Fibroblast of lung (primary cell): ENCODE data around the gene PCAT6. TPM values are rescaled to one million over a fixed set of nuclear protein-coding genes. Genes with fewer than 3 reads are reported as not detected.

Experiments used
- DNase-seq, 2 donors: peaks; one replicate each; pipeline versions ENCODE4 v3.0.0 to v3.0.0-alpha.2; 2010; ENCODE audit warnings: low read depth in 2 of 2
- H2AFZ ChIP-seq: 2 replicates; pipeline ENCODE4 v1.5.1; 2012; ENCODE audit warnings: low read length, control low read depth, inconsistent platforms
- H3K27ac ChIP-seq: 2 replicates; pipeline ENCODE4 v1.5.1; 2011; ENCODE audit warnings: low read length, control low read depth; ENCODE audit not compliant: insufficient read depth
- H3K27me3 ChIP-seq: 2 replicates; pipeline ENCODE4 v1.5.1; 2011; ENCODE audit warnings: mild to moderate bottlenecking, low read length; ENCODE audit not compliant: control insufficient read depth, insufficient read depth
- H3K36me3 ChIP-seq: 2 replicates; pipeline ENCODE4 v1.5.1; 2011; ENCODE audit warnings: low read length; ENCODE audit not compliant: control insufficient read depth, insufficient read depth
- H3K4me1 ChIP-seq: 2 replicates; pipeline ENCODE4 v1.5.1; 2011; ENCODE audit warnings: low read length; ENCODE audit not compliant: control insufficient read depth, insufficient read depth; ENCODE audit errors: extremely low read depth
- H3K4me2 ChIP-seq: 2 replicates; pipeline ENCODE4 v1.5.1; 2011; ENCODE audit warnings: low read length, control low read depth; ENCODE audit not compliant: insufficient read depth; ENCODE audit errors: extremely low read depth
- H3K4me3 ChIP-seq, 4 experiments: fragments of 200-600 bp in 1 of 4; sonication (generic) in 1 of 4; replicated peaks in 1 of 4; 2 replicates each; pipeline ENCODE4 v1.5.1; 2011 to 2016; ENCODE audit warnings: low read length in 4 of 4, low read depth in 3 of 4, mild to moderate bottlenecking in 3 of 4, control low read depth in 2 of 4, inconsistent platforms in 1 of 4, mixed read lengths in 1 of 4; ENCODE audit not compliant: insufficient read depth in 1 of 4; ENCODE audit errors: control extremely low read depth in 1 of 4
- H3K79me2 ChIP-seq: 2 replicates; pipeline ENCODE4 v1.5.1; 2012; ENCODE audit warnings: mild to moderate bottlenecking, low read length, inconsistent platforms; ENCODE audit not compliant: control insufficient read depth, insufficient read depth
- H3K9ac ChIP-seq: 2 replicates; pipeline ENCODE4 v1.5.1; 2011; ENCODE audit warnings: mild to moderate bottlenecking, low read length, control low read depth; ENCODE audit not compliant: insufficient read depth
- H3K9me3 ChIP-seq: 2 replicates; pipeline ENCODE4 v1.5.1; 2012; ENCODE audit warnings: low read depth, low read length; ENCODE audit not compliant: control insufficient read depth, insufficient read depth
- H4K20me1 ChIP-seq: 2 replicates; pipeline ENCODE4 v1.5.1; 2011; ENCODE audit warnings: low read length; ENCODE audit not compliant: control insufficient read depth, insufficient read depth; ENCODE audit errors: extremely low read depth
- CTCF ChIP-seq, 2 donors: IDR thresholded peaks in 1 of 2; conservative IDR thresholded peaks in 1 of 2; 1 replicate in 1 of 2; 2 replicates in 1 of 2; pipeline ENCODE4 v1.5.1; 2011 to 2012; ENCODE audit warnings: low read length in 2 of 2, control low read depth in 1 of 2, inconsistent platforms in 1 of 2, low read depth in 1 of 2, mild to moderate bottlenecking in 1 of 2
- EZH2 ChIP-seq: IDR thresholded peaks from 2 replicates; pipeline ENCODE4 v1.5.1; 2012; ENCODE audit warnings: low read length, control low read depth, mild to moderate bottlenecking; ENCODE audit errors: missing control alignments
- polyA plus RNA-seq, 2 donors: library from polyadenylated mRNA; depleted of rRNA in 1 of 2; stranded (reverse) in 1 of 2; unstranded in 1 of 2; fragments of >200 nt; gene quantifications; 2 replicates each; pipeline ENCODE4 v1.2.1, GENCODE V29; 2011 to 2012; ENCODE audit warnings: missing spikeins in 1 of 2
- total RNA-seq: library from RNA; depleted of rRNA; stranded (reverse); fragments of >200 nt; gene quantifications from 2 replicates; pipeline ENCODE4 v1.2.1, GENCODE V29; 2014

Gene PCAT6
- total and polyA plus RNA-seq, 2 donors (not counting 1 experiment from before 2014, with no cell fraction given) = 0.50 to 1.1 TPM

- DNase-seq = no peak
These were observed 1.6 kb downstream of the PCAT6 start for GRCh38 chr1:202812176-202813026.

GRCh38 chr1:202815120-202815519 is 4.4 kb downstream of the PCAT6 start:
- no peak overlapping the region for H3K9ac ChIP-seq
- H2AFZ ChIP-seq = no peak overlapping the region
- no peak overlapping the region for H3K4me3 ChIP-seq
- peaks cover 12% of the 10 kb centered on the region for H3K27me3 ChIP-seq
- TF ChIP-seq CTCF (conservative IDR thresholded peaks at IDR 0.05 in 1 of 2, IDR thresholded peaks at IDR 0.05 in 1 of 2; ENCODE audit: low read depth in 1 of 2, low read length in 2 of 2) = no peak
- peaks cover 2% of the 10 kb centered on the region for H3K4me1 ChIP-seq
- no peak for DNase-seq
- no peaks in the 10 kb centered on the region for H3K79me2 ChIP-seq
- H3K4me2 ChIP-seq = no peak overlapping the region
- H4K20me1 ChIP-seq = no peaks in the 10 kb centered on the region
- H3K9me3 ChIP-seq = no peaks in the 10 kb centered on the region
- H3K36me3 ChIP-seq = no peaks in the 10 kb centered on the region
- H3K27ac ChIP-seq = no peak overlapping the region

More at GRCh38 chr1:202812176-202813026, 1.6 kb downstream of the PCAT6 start:
- no peak overlapping the region for H3K4me2 ChIP-seq
- no peaks in the 10 kb centered on the region for H4K20me1 ChIP-seq
- no peak overlapping the region for H2AFZ ChIP-seq
- no peaks in the 10 kb centered on the region for H3K36me3 ChIP-seq
- no peaks in the 10 kb centered on the region for H3K9me3 ChIP-seq
- H3K9ac ChIP-seq = no peak overlapping the region
- peak overlapping the region in 1 of 4 experiments; percentile 85 for H3K4me3 ChIP-seq
- H3K27ac ChIP-seq = no peak overlapping the region
- peaks cover 7% of the 10 kb centered on the region for H3K27me3 ChIP-seq
- H3K4me1 ChIP-seq = peaks cover 2% of the 10 kb centered on the region
- no peak for TF ChIP-seq CTCF (conservative IDR thresholded peaks at IDR 0.05 in 1 of 2, IDR thresholded peaks at IDR 0.05 in 1 of 2; ENCODE audit: low read depth in 1 of 2, low read length in 2 of 2)
- TF ChIP-seq EZH2 = no peak
- peaks cover 8% of the 10 kb centered on the region for H3K79me2 ChIP-seq

GRCh38 chr1:202818819-202819218 is 8.1 kb downstream of the PCAT6 start:
- H3K27ac ChIP-seq = no peak overlapping the region
- H3K4me3 ChIP-seq = no peak overlapping the region
- no peaks in the 10 kb centered on the region for H3K36me3 ChIP-seq
- DNase-seq = no peak
- H3K79me2 ChIP-seq = no peaks in the 10 kb centered on the region
- TF ChIP-seq CTCF (conservative IDR thresholded peaks at IDR 0.05 in 1 of 2, IDR thresholded peaks at IDR 0.05 in 1 of 2; ENCODE audit: low read depth in 1 of 2, low read length in 2 of 2) (no peak), EZH2 (no peak)
- peaks cover 13% of the 10 kb centered on the region for H3K27me3 ChIP-seq
- no peaks in the 10 kb centered on the region for H3K4me1 ChIP-seq
- no peak overlapping the region for H3K9ac ChIP-seq
- H3K9me3 ChIP-seq = no peaks in the 10 kb centered on the region
- no peak overlapping the region for H2AFZ ChIP-seq
- H4K20me1 ChIP-seq = no peaks in the 10 kb centered on the region
- no peak overlapping the region for H3K4me2 ChIP-seq
